HepG2 (cell line): ENCODE measurements around the gene MYL9. TPM values are rescaled to one million over a fixed set of nuclear protein-coding genes. Genes with fewer than 3 reads are reported as not detected.

Source experiments
- CBX2 ChIP-seq, 2 experiments: fragments of 200-600 bp in 1 of 2; sonication (generic); formaldehyde crosslinking in 1 of 2; IDR thresholded peaks; 2 replicates each; pipeline versions ENCODE4 v1.7.0 to v1.8.1; 2018 to 2022; ENCODE audit warnings: low read depth in 2 of 2, low read length in 1 of 2, mild to moderate bottlenecking in 1 of 2, missing genetic modification reagents in 1 of 2
- CTCF ChIP-seq: sonication (generic); formaldehyde crosslinking; IDR thresholded peaks from 2 replicates; pipeline ENCODE4 v1.5.0; 2020; ENCODE audit warnings: mild to moderate bottlenecking, missing genetic modification reagents, moderate library complexity
- HNF4G ChIP-seq, 2 experiments: sonication (generic) in 1 of 2; formaldehyde crosslinking in 1 of 2; IDR thresholded peaks; 2 replicates each; pipeline versions ENCODE4 v1.4.0 to v1.6.1; 2011 to 2020; ENCODE audit warnings: borderline replicate concordance in 2 of 2, low read depth in 2 of 2, mild to moderate bottlenecking in 2 of 2, low read length in 1 of 2, missing genetic modification reagents in 1 of 2, moderate library complexity in 1 of 2
- HOXA7 ChIP-seq: sonication (generic); formaldehyde crosslinking; IDR thresholded peaks from 2 replicates; pipeline ENCODE4 v1.8.1; 2022; ENCODE audit warnings: mild to moderate bottlenecking, missing genetic modification reagents, moderate library complexity
- KDM2A ChIP-seq: sonication (generic); formaldehyde crosslinking; IDR thresholded peaks from 2 replicates; pipeline ENCODE4 v1.4.0; 2020; ENCODE audit warnings: low read depth, missing genetic modification reagents, borderline replicate concordance
- KLF16 ChIP-seq, 2 experiments: sonication (generic) in 1 of 2; formaldehyde crosslinking in 1 of 2; IDR thresholded peaks; 2 replicates each; pipeline versions ENCODE4 v1.6.1 to v1.8.0; 2016 to 2023; ENCODE audit warnings: missing genetic modification reagents in 2 of 2, missing compliant biosample characterization in 1 of 2
- MTA3 ChIP-seq: sonication (generic); formaldehyde crosslinking; IDR thresholded peaks from 2 replicates; pipeline ENCODE4 v1.4.0; 2020; ENCODE audit warnings: missing genetic modification reagents
- MXD1 ChIP-seq: sonication (generic); formaldehyde crosslinking; IDR thresholded peaks from 2 replicates; pipeline ENCODE4 v1.4.0; 2020; ENCODE audit warnings: mild to moderate bottlenecking, missing genetic modification reagents
- RBM39 ChIP-seq: fragments of 200-400 bp; formaldehyde crosslinking; IDR thresholded peaks from one replicate; pipeline ENCODE4 v1.6.1; 2018; ENCODE audit warnings: antibody characterized with exemption, mild to moderate bottlenecking, low read depth, low read length; ENCODE audit not compliant: poor library complexity, severe bottlenecking
- SRSF9 ChIP-seq: fragments of 200-400 bp; formaldehyde crosslinking; IDR thresholded peaks from 2 replicates; pipeline ENCODE4 v1.6.1; 2018; ENCODE audit warnings: borderline replicate concordance, mild to moderate bottlenecking, low read depth, low read length; ENCODE audit not compliant: insufficient read depth, poor library complexity, severe bottlenecking
- U2AF1 ChIP-seq: fragments of 200-400 bp; formaldehyde crosslinking; optimal IDR thresholded peaks from 2 replicates; pipeline ENCODE3; 2017; ENCODE audit warnings: mild to moderate bottlenecking, low read depth, low read length
- ZNF143 ChIP-seq: sonication (generic); formaldehyde crosslinking; IDR thresholded peaks from 2 replicates; pipeline ENCODE4 v1.4.0; 2020; ENCODE audit warnings: missing genetic modification reagents
- ZNF788 ChIP-seq: sonication (generic); formaldehyde crosslinking; IDR thresholded peaks from 2 replicates; pipeline ENCODE4 v1.5.0; 2020; ENCODE audit warnings: mild to moderate bottlenecking, missing genetic modification reagents, borderline replicate concordance
- ZNF879 ChIP-seq: sonication (generic); formaldehyde crosslinking; IDR thresholded peaks from 2 replicates; pipeline ENCODE4 v1.8.1; 2023; ENCODE audit warnings: missing genetic modification reagents
- polyA plus RNA-seq, 8 experiments: library from polyadenylated mRNA; depleted of rRNA in 3 of 8; stranded (reverse) in 7 of 8; unstranded in 1 of 8; fragments of >200 nt; fragmentation: Illumina TruSeq in 4 of 8; extraction: Trizol in 4 of 8; gene quantifications; 2 replicates each; pipeline versions ENCODE4 v1.2.1 to v1.2.3, GENCODE V29; 2011 to 2016; ENCODE audit warnings: low read depth in 4 of 8, missing spikeins in 1 of 8, mixed read lengths in 1 of 8; ENCODE audit not compliant: insufficient read depth in 1 of 8
- total RNA-seq, 5 experiments: library from RNA; depleted of rRNA; stranded (reverse); fragments of >200 nt; fragmentation: Illumina TruSeq; extraction: Trizol; gene quantifications; 2 replicates each; pipeline ENCODE4 v1.2.3, GENCODE V29; 2016; ENCODE audit warnings: low read depth in 1 of 5
- TF ChIP-seq, protein P1 (sequence below): sonication (generic); formaldehyde crosslinking; IDR thresholded peaks from 2 replicates; pipeline ENCODE4 v1.4.0; 2020; ENCODE audit warnings: missing genetic modification reagents
- TF ChIP-seq, protein P2 (sequence below): sonication (generic); formaldehyde crosslinking; IDR thresholded peaks from 2 replicates; pipeline ENCODE4; 2020; ENCODE audit warnings: missing genetic modification reagents, mild to moderate bottlenecking, borderline replicate concordance
- TF ChIP-seq, protein P3 (sequence below): sonication (generic); formaldehyde crosslinking; IDR thresholded peaks from 2 replicates; pipeline ENCODE4 v1.5.0; 2020; ENCODE audit warnings: mild to moderate bottlenecking, missing genetic modification reagents

Gene MYL9
- total and polyA plus RNA-seq, 2 of the 13 experiments (the other 11 are each of a cell fraction or from before 2014, with no cell fraction given), result 0.87 to 2.2 TPM

DNA sequence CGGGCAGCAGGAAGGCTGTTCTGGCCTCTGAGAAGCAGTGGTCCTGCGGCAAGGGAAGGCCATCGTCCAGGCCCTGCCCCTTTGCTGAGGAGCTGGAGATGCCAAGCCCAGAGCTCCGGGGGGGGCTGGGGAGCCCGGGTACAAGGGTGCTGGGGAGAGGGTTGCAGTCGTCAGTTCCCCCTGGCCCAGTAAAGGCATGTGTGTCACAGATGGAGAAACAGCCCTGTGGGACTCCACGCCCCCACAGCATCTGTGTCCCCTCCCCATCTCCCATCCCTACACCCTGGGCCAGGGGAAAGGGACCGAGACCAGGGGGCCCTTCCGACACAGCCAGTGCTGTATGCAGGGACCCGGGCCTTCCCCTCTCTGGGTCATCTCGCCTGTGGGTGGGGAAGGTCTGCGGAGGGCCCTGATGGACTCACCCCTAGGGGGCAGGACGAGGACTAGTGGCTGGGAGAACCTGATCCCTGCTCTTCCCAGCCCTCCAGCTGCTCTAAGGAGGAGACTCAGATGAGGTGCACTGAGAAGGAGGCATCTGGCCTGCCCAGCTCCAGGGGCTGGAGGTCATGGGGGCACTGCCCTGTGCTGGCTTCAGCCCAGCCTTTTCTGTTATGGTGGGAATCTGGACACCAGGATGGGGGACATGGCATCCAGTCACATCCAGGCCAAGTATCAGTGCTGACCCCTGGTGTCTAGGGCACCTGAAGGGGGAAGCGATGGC lies 609 bp downstream of the MYL9 start (continued):
- TF ChIP-seq HNF4G (IDR thresholded peaks at IDR 0.05; ENCODE audit: borderline replicate concordance, low read depth, low read length) (no peak), HNF4G (CRISPR knock-in tag; IDR thresholded peaks at IDR 0.05; ENCODE audit: borderline replicate concordance, low read depth) (no peak), HOXA7 (CRISPR knock-in tag) (no peak), KDM2A (peak; percentile 47; the same call in 1 of the 2 replicates), CTCF (CRISPR knock-in tag) (peak; percentile 71), CBX2 (IDR thresholded peaks at IDR 0.05; ENCODE audit: low read depth, low read length) (no peak), CBX2 (CRISPR knock-in tag; IDR thresholded peaks at IDR 0.05; ENCODE audit: low read depth) (no peak), MXD1 (CRISPR knock-in tag) (0 out of 2 replicates have a peak, but pooled peaks have one; percentile 10), ZNF879 (CRISPR knock-in tag) (no peak), ZNF143 (CRISPR knock-in tag) (0 out of 2 replicates have a peak, but pooled peaks have one; percentile 7), U2AF1 (no peak), ZNF788 (CRISPR knock-in tag) (0 out of 2 replicates have a peak, but pooled peaks have one; percentile 6), RBM39 (peak; percentile 76), SRSF9 (no peak), KLF16 (CRISPR knock-in tag; IDR thresholded peaks at IDR 0.05) (no peak), MTA3 (CRISPR knock-in tag) (no peak)
- TF ChIP-seq, protein P1, sequence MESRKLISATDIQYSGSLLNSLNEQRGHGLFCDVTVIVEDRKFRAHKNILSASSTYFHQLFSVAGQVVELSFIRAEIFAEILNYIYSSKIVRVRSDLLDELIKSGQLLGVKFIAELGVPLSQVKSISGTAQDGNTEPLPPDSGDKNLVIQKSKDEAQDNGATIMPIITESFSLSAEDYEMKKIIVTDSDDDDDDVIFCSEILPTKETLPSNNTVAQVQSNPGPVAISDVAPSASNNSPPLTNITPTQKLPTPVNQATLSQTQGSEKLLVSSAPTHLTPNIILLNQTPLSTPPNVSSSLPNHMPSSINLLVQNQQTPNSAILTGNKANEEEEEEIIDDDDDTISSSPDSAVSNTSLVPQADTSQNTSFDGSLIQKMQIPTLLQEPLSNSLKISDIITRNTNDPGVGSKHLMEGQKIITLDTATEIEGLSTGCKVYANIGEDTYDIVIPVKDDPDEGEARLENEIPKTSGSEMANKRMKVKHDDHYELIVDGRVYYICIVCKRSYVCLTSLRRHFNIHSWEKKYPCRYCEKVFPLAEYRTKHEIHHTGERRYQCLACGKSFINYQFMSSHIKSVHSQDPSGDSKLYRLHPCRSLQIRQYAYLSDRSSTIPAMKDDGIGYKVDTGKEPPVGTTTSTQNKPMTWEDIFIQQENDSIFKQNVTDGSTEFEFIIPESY (CRISPR knock-in tag), result peak; percentile 6; the same call in 1 of the 2 replicates
- TF ChIP-seq, protein P2, sequence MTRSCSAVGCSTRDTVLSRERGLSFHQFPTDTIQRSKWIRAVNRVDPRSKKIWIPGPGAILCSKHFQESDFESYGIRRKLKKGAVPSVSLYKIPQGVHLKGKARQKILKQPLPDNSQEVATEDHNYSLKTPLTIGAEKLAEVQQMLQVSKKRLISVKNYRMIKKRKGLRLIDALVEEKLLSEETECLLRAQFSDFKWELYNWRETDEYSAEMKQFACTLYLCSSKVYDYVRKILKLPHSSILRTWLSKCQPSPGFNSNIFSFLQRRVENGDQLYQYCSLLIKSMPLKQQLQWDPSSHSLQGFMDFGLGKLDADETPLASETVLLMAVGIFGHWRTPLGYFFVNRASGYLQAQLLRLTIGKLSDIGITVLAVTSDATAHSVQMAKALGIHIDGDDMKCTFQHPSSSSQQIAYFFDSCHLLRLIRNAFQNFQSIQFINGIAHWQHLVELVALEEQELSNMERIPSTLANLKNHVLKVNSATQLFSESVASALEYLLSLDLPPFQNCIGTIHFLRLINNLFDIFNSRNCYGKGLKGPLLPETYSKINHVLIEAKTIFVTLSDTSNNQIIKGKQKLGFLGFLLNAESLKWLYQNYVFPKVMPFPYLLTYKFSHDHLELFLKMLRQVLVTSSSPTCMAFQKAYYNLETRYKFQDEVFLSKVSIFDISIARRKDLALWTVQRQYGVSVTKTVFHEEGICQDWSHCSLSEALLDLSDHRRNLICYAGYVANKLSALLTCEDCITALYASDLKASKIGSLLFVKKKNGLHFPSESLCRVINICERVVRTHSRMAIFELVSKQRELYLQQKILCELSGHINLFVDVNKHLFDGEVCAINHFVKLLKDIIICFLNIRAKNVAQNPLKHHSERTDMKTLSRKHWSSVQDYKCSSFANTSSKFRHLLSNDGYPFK (CRISPR knock-in tag), result peak; percentile 16; the same call in 1 of the 2 replicates
- TF ChIP-seq, protein P3, sequence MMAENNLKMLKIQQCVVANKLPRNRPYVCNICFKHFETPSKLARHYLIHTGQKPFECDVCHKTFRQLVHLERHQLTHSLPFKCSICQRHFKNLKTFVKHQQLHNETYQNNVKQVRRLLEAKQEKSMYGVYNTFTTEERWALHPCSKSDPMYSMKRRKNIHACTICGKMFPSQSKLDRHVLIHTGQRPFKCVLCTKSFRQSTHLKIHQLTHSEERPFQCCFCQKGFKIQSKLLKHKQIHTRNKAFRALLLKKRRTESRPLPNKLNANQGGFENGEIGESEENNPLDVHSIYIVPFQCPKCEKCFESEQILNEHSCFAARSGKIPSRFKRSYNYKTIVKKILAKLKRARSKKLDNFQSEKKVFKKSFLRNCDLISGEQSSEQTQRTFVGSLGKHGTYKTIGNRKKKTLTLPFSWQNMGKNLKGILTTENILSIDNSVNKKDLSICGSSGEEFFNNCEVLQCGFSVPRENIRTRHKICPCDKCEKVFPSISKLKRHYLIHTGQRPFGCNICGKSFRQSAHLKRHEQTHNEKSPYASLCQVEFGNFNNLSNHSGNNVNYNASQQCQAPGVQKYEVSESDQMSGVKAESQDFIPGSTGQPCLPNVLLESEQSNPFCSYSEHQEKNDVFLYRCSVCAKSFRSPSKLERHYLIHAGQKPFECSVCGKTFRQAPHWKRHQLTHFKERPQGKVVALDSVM (CRISPR knock-in tag), result no peak
